ENCODE data around the gene SHLD3.

SHLD3 gene

GRCh38 chr5:65624025-65624570 is 729 bp upstream of the SHLD3 start, which contains the start of gene TRIM23:
Gene TRIM23, minus strand, starts transcription at chr5:65624333. Its CDS starts 59 bp downstream, at chr5:65624274.
- peak; percentile 53 for DNase-seq (ENCODE audit: insufficient read length, low spot score)
- TF ChIP-seq POU2F2 (IDR thresholded peaks at IDR 0.05; ENCODE audit: low read depth, low read length): no peak
- no peak for TF ChIP-seq PAX5 (IDR thresholded peaks at IDR 0.05; ENCODE audit: insufficient read depth, low read length, severe bottlenecking)
- 0 out of 2 replicates have a peak, but pooled peaks have one; percentile 44 for TF ChIP-seq TAF1 (IDR thresholded peaks at IDR 0.05; ENCODE audit: low read depth, low read length)
- TF ChIP-seq SPI1 (IDR thresholded peaks at IDR 0.05; ENCODE audit: low read depth, low read length): peak; percentile 39; the same call in 1 of the 2 replicates
- peak; percentile 71 for TF ChIP-seq POLR2AphosphoS5 (IDR thresholded peaks at IDR 0.05; ENCODE audit: low read depth, low read length)
- TF ChIP-seq POLR2A (IDR thresholded peaks at IDR 0.05; ENCODE audit: low read depth, low read length): peak; percentile 67
- peak; percentile 93 for FAIRE-seq

GRCh38 chr5:65625743-65626142 is 916 bp downstream of the SHLD3 start:
- DNase-seq (ENCODE audit: insufficient read length, low spot score) (no peak), FAIRE-seq (no peak)
- TF ChIP-seq PAX5 (IDR thresholded peaks at IDR 0.05; ENCODE audit: insufficient read depth, low read length, severe bottlenecking) (no peak), POU2F2 (IDR thresholded peaks at IDR 0.05; ENCODE audit: low read depth, low read length) (no peak), POLR2AphosphoS5 (IDR thresholded peaks at IDR 0.05; ENCODE audit: low read depth, low read length) (no peak), POLR2A (IDR thresholded peaks at IDR 0.05; ENCODE audit: low read depth, low read length) (no peak), TAF1 (IDR thresholded peaks at IDR 0.05; ENCODE audit: low read depth, low read length) (no peak), SPI1 (IDR thresholded peaks at IDR 0.05; ENCODE audit: low read depth, low read length) (no peak)

- DNase-seq (ENCODE audit: insufficient read length, low spot score) (no peak), FAIRE-seq (no peak)
- TF ChIP-seq TAF1 (IDR thresholded peaks at IDR 0.05; ENCODE audit: low read depth, low read length) (no peak), SPI1 (IDR thresholded peaks at IDR 0.05; ENCODE audit: low read depth, low read length) (no peak), POLR2AphosphoS5 (IDR thresholded peaks at IDR 0.05; ENCODE audit: low read depth, low read length) (no peak), POLR2A (IDR thresholded peaks at IDR 0.05; ENCODE audit: low read depth, low read length) (no peak), PAX5 (IDR thresholded peaks at IDR 0.05; ENCODE audit: insufficient read depth, low read length, severe bottlenecking) (no peak), POU2F2 (IDR thresholded peaks at IDR 0.05; ENCODE audit: low read depth, low read length) (no peak)
Measured at GRCh38 chr5:65630981-65631380, 6.2 kb downstream of the SHLD3 start.

GRCh38 chr5:65640240-65640639 is 15.4 kb downstream of the SHLD3 start:
- no peak for DNase-seq (ENCODE audit: insufficient read length, low spot score)
- FAIRE-seq: no peak
- no peak for TF ChIP-seq POLR2A (IDR thresholded peaks at IDR 0.05; ENCODE audit: low read depth, low read length)

GRCh38 chr5:65646938-65647337 is 22.1 kb downstream of the SHLD3 start:
- TF ChIP-seq SPI1 (IDR thresholded peaks at IDR 0.05; ENCODE audit: low read depth, low read length) (no peak), POU2F2 (IDR thresholded peaks at IDR 0.05; ENCODE audit: low read depth, low read length) (no peak), POLR2AphosphoS5 (IDR thresholded peaks at IDR 0.05; ENCODE audit: low read depth, low read length) (no peak), POLR2A (IDR thresholded peaks at IDR 0.05; ENCODE audit: low read depth, low read length) (no peak), TAF1 (IDR thresholded peaks at IDR 0.05; ENCODE audit: low read depth, low read length) (no peak), PAX5 (IDR thresholded peaks at IDR 0.05; ENCODE audit: insufficient read depth, low read length, severe bottlenecking) (no peak)
- FAIRE-seq (no peak), DNase-seq (ENCODE audit: insufficient read length, low spot score) (no peak)

GRCh38 chr5:65647941-65648340 is 23.1 kb downstream of the SHLD3 start:
- no peak for FAIRE-seq

GRCh38 chr5:65651144-65651543 is 26.3 kb downstream of the SHLD3 start:
- FAIRE-seq: no peak
- no peak for DNase-seq (ENCODE audit: insufficient read length, low spot score)
- no peak for TF ChIP-seq POLR2AphosphoS5 (IDR thresholded peaks at IDR 0.05; ENCODE audit: low read depth, low read length)
- TF ChIP-seq PAX5 (IDR thresholded peaks at IDR 0.05; ENCODE audit: insufficient read depth, low read length, severe bottlenecking): no peak
- TF ChIP-seq POLR2A (IDR thresholded peaks at IDR 0.05; ENCODE audit: low read depth, low read length): no peak
- TF ChIP-seq TAF1 (IDR thresholded peaks at IDR 0.05; ENCODE audit: low read depth, low read length): no peak
- no peak for TF ChIP-seq SPI1 (IDR thresholded peaks at IDR 0.05; ENCODE audit: low read depth, low read length)
- TF ChIP-seq POU2F2 (IDR thresholded peaks at IDR 0.05; ENCODE audit: low read depth, low read length): no peak

More at GRCh38 chr5:65647941-65648340, 23.1 kb downstream of the SHLD3 start:
- TF ChIP-seq POLR2AphosphoS5 (IDR thresholded peaks at IDR 0.05; ENCODE audit: low read depth, low read length): no peak
- no peak for TF ChIP-seq POLR2A (IDR thresholded peaks at IDR 0.05; ENCODE audit: low read depth, low read length)
- no peak for TF ChIP-seq SPI1 (IDR thresholded peaks at IDR 0.05; ENCODE audit: low read depth, low read length)
- TF ChIP-seq PAX5 (IDR thresholded peaks at IDR 0.05; ENCODE audit: insufficient read depth, low read length, severe bottlenecking): no peak
- no peak for TF ChIP-seq TAF1 (IDR thresholded peaks at IDR 0.05; ENCODE audit: low read depth, low read length)
- no peak for TF ChIP-seq POU2F2 (IDR thresholded peaks at IDR 0.05; ENCODE audit: low read depth, low read length)
- DNase-seq (ENCODE audit: insufficient read length, low spot score): no peak

- DNase-seq (ENCODE audit: insufficient read length, low spot score) (no peak), FAIRE-seq (no peak)
- TF ChIP-seq POU2F2 (IDR thresholded peaks at IDR 0.05; ENCODE audit: low read depth, low read length): no peak
Measured at GRCh38 chr5:65654713-65655112, 29.9 kb downstream of the SHLD3 start.

- FAIRE-seq: no peak
- no peak for TF ChIP-seq POU2F2 (IDR thresholded peaks at IDR 0.05; ENCODE audit: low read depth, low read length)
- no peak for TF ChIP-seq TAF1 (IDR thresholded peaks at IDR 0.05; ENCODE audit: low read depth, low read length)
- TF ChIP-seq POLR2AphosphoS5 (IDR thresholded peaks at IDR 0.05; ENCODE audit: low read depth, low read length): no peak
- no peak for DNase-seq (ENCODE audit: insufficient read length, low spot score)
Measured at GRCh38 chr5:65663804-65664521, 39.1 kb downstream of the SHLD3 start.

- no peak for FAIRE-seq
- no peak for TF ChIP-seq PAX5 (IDR thresholded peaks at IDR 0.05; ENCODE audit: insufficient read depth, low read length, severe bottlenecking)
- TF ChIP-seq POU2F2 (IDR thresholded peaks at IDR 0.05; ENCODE audit: low read depth, low read length): no peak
- no peak for TF ChIP-seq POLR2A (IDR thresholded peaks at IDR 0.05; ENCODE audit: low read depth, low read length)
- no peak for TF ChIP-seq TAF1 (IDR thresholded peaks at IDR 0.05; ENCODE audit: low read depth, low read length)
- TF ChIP-seq SPI1 (IDR thresholded peaks at IDR 0.05; ENCODE audit: low read depth, low read length): no peak
- TF ChIP-seq POLR2AphosphoS5 (IDR thresholded peaks at IDR 0.05; ENCODE audit: low read depth, low read length): no peak
Measured at GRCh38 chr5:65668696-65669095, 43.9 kb downstream of the SHLD3 start.

More at GRCh38 chr5:65668696-65669095, 43.9 kb downstream of the SHLD3 start:
- DNase-seq (ENCODE audit: insufficient read length, low spot score): no peak

All from GM12891 (cell line).